OCI-LY1 (cell line): Measurements from ENCODE around the gene TTYH1.

ENCODE experiments used
- CTCF ChIP-seq: fragments of 200-600 bp; sonication (generic), shearing (Covaris generic); IDR thresholded peaks from 2 replicates; pipeline ENCODE4 v1.5.1; 2017; ENCODE audit warnings: mild to moderate bottlenecking, antibody characterized with exemption, low read length, moderate library complexity, mixed read lengths
- EZH2 ChIP-seq: fragments of 200-600 bp; sonication (generic), shearing (Covaris generic); IDR thresholded peaks from 2 replicates; pipeline ENCODE4 v1.8.0; 2017; ENCODE audit warnings: borderline replicate concordance, mixed run types, mild to moderate bottlenecking, antibody characterized with exemption, low read length, moderate library complexity, mixed read lengths

GRCh38 chr19:54485851-54486250, 70.6 kb downstream of the TTYH1 start:
- TF ChIP-seq CTCF (no peak), EZH2 (no peak)
